ENCODE measurements around the gene LAMA2. TPM values are rescaled to one million over a fixed set of nuclear protein-coding genes. Genes with fewer than 3 reads are reported as not detected.

The LAMA2 gene
- total RNA-seq, 1 donor from 2014 or later = 0.20 TPM

DNA sequence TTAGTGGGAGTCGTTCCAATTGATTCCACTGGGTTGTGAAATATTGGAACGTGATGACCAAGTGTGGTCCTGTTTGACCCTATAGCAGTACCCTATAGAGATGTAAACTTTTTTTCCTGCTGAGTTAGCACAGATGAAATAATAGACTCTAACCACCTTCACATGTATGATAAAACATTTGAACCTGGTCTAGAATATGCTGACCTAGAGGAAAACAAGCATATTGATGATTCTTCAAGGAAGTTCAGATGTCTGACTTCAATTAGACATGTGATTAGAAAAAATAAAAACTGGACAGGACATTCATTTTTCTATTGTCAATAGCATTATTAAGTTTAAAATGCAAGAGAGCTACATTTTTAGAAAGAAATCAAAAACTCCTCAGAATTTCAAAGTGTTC, 424.9 kb downstream of the LAMA2 start:
- DNase-seq (ENCODE audit: low read depth in 2 of 2) = no peak

DNA sequence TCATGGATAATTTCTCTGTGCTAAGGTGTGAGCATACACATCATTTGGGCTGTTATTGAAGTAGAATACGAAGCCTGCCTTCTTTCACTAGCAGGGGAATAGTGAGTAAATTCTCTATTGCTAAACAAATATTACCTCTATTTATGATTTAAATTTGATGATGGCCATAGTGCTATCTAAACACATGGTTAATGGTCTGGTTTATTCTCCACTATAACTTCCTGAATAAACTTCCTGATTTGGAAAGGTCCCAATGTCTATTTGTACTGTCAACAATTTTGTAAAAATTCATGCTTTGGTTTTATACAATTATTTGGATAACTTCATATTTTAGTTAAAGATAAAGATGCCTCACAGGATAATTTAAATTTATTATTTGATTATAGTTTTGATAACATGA, 426.2 kb downstream of the LAMA2 start:
- DNase-seq (ENCODE audit: low read depth in 2 of 2) = no peak

DNA sequence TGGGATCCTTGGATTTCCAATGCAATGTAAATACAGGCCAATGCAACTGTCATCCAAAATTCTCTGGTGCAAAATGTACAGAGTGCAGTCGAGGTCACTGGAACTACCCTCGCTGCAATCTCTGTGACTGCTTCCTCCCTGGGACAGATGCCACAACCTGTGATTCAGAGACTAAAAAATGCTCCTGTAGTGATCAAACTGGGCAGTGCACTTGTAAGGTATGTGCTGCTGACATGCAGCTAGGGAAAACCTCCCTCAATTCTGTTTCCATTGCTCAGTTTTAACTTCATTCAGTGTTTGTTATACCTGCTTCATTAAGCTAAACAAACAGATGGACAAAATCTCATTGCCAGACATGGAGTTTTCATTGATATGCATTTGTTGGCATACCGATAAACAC, 429.9 kb downstream of the LAMA2 start:
- DNase-seq (ENCODE audit: low read depth in 2 of 2) = peak; percentile 3 to 31

DNA sequence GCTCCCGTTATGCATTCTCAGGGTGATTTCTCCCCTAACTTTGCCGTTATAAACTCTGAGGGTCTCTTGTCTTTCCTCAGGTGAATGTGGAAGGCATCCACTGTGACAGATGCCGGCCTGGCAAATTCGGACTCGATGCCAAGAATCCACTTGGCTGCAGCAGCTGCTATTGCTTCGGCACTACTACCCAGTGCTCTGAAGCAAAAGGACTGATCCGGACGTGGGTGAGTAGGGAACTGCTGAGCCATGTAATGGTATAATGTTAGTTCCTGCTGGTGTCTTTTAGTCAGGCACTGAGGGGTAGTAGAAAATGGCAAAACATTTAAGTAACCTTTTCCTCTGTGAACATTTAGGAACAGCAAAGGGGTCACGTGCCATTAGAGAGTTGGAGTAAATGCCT, 431.6 kb downstream of the LAMA2 start:
- DNase-seq (ENCODE audit: low read depth in 2 of 2) = no peak

DNA sequence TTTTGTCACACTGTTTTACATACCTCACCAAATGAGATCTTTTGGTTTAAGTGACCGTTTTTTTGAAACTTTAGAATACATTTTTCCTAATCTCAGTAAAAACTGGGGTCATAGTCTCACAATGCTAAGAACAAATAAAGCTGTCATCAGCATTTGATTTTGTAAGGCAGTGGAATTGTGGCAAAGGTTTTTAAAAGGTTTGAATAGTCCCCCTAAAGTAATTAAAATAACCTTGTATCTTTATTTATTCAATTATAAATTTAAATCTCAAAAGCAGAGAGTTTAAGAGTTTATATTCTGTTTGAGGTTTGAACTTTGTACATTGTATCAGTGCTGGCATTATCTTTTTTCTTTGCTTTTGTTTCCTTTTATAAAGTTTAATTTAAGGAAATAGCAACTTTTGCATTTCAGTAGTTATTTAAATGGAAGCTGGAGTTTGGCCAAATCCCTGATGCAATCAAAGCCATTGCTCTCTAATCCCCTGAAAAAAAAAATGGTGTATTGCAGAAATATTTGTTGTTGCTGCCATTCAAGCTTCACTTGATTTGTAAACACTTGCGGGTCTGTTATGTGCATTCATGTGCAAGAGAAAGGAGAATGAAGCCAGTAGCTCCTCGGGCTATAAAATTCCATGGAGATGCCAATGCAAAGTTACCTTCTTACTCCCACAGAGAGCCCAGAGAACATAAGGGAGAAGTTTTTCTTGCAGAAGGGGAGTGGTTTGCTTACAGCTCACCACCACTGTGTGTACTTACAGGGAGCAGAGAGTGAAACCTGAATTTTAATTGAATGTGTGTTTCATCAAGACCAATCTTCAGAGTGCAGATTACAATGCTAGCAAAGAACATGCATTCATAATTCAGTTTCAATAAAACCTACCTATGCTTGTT, 435.2 kb downstream of the LAMA2 start:
- DNase-seq (ENCODE audit: low read depth in 2 of 2) = peak in 1 of 2 donors; percentile 63

DNA sequence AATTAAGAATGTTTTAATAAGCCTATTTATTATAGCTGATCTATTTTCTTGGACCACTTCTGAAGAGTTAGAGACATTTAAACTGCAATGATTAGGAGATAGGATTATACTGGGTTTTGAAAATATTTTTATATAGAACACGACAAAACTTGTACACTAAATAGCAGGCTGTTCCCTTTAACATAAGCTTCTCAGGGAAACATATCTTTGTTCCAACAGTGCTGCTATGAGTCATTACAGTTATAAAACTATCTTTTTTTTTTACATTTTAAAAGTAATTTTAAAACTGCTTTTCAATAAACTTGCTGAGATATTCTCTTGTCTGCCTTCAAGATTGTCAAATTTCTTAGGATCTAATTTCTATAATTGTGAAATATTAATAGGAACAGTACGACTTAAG, 438.0 kb downstream of the LAMA2 start:
- no peak for DNase-seq (ENCODE audit: low read depth in 2 of 2)

GRCh38 chr6:129321303-129321702, 438.4 kb downstream of the LAMA2 start:
- DNase-seq (ENCODE audit: low read depth in 2 of 2) = no peak

- no peak for DNase-seq (ENCODE audit: low read depth in 2 of 2)
Measured at GRCh38 chr6:129324345-129324744, 441.4 kb downstream of the LAMA2 start.

DNA sequence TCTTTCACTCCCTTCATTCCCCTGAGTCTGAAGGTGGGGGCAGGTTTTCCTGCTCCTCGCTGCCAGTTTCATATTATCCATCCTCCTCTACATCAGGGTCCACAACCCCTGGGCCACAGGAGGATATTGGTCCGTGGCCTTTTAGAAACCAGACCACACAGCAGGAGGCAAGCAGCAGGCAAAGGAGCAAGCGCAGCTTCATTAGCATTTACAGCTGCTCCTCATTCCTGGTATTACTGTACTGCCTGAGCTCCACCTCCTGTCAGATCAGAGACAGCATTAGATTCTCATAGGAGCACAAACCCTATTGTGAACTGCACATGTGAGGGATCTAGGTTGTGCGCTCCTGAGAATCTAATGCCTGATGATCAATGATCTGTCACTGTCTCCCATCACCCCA, 446.7 kb downstream of the LAMA2 start:
- DNase-seq (ENCODE audit: low read depth in 2 of 2) = no peak

DNA sequence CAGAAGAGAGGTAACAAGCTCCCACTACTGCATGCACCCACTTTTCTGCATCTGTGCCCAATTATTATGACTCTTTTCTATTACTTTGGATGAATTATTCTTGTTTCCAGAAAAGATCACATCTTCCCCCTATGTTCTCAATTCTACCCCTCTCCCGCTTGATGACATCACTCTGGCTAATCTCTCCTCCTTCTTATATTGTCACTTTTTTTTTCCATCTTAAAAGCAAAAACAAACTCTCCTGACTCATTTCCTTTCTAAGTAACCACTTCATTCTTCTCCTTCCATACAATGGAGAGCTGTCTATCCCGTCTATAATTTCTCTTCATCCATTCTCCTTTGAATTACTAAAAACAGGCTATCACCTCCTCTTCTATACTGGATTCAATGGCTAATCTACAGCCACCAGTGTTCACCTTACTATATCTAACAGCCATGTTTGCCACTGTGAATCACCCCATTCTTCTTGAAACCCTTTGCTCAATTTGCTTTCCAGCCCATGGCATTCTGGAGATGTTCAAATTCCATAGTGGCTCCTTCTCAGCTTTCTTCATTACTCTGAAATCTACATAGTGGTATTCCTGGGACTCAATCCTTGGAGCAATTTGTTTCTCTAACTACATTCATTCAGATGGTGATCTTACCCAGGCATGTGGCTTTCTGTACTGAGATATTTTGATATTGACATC, 448.7 kb downstream of the LAMA2 start:
- DNase-seq (ENCODE audit: low read depth in 2 of 2) = peak in 1 of 2 donors; percentile 75

DNA sequence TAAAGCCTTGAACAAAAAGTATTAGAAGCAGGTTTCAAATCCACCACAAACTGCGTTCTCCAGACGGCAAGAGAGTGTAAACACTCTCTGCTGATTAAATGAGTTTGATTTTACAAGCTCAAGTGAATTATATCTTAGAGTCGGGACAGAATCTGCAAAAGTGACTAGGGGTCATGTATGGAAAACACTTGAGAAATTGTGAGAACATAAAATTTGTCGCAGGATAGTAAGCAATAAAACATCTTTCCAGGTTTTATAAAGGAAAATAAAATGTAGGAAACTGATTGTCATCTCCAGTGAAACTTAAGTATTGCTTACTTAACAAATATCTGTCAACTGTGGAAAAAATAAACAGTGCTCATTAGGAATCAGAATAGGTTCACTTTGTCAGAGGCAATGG, 452.9 kb downstream of the LAMA2 start:
- no peak for DNase-seq (ENCODE audit: low read depth in 2 of 2)

DNA sequence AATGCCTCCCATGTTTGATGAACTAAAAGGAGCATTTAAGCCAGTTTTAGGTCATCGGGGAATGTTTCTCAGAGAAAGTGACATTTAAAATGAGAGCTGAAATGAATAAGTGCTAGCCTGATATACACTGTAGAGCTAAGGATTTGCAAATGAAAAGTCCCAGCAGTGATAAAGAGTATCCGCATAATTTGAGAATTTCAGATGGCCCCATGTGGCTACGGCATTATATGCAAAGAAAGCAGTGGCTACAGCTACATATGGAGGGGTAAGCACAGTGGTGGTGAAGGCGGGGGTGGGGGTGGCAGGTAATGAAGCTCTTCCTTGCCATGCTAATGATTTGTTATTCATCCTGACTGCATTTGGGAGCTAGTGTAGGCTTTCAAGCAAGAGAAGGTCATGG, 455.7 kb downstream of the LAMA2 start:
- DNase-seq (ENCODE audit: low read depth in 2 of 2) = no peak

GRCh38 chr6:129340983-129341382, 458.0 kb downstream of the LAMA2 start:
- DNase-seq (ENCODE audit: low read depth in 2 of 2) = peak; percentile 95 to 98

DNA sequence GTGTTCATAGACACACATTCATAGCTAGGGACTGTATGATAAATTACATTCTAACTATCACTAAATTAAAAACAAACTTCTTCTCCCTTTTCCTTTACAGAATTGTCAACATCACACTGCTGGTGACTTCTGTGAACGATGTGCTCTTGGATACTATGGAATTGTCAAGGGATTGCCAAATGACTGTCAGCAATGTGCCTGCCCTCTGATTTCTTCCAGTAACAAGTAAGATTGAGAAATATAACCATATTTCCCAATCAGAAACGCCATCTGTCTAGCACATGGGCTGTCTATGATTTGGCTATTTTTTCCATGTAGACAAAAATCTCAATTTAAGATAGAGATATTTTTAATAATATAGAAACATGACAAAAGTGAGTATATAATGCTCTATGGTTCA, 459.3 kb downstream of the LAMA2 start:
- no peak for DNase-seq (ENCODE audit: low read depth in 2 of 2)

DNA sequence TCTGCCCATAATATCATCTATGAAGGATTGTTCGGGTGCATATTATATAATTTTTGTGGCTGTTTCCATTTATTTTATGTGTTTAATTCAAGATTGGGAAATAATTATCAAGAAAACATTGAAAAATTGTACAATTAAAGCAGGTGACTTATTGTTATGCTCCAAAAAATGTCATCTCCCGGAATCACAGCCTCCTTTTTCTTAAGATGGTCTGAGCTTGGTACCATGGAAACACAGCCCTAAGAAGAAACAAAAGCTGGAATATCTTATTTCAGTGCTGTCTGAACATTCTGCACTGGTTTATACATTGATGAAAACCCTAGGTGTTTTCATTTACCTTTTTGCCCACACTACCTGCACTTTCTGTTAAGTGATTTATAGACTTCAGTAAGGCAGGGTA, 459.9 kb downstream of the LAMA2 start:
- DNase-seq (ENCODE audit: low read depth in 2 of 2) = peak in 1 of 2 donors; percentile 28

DNA sequence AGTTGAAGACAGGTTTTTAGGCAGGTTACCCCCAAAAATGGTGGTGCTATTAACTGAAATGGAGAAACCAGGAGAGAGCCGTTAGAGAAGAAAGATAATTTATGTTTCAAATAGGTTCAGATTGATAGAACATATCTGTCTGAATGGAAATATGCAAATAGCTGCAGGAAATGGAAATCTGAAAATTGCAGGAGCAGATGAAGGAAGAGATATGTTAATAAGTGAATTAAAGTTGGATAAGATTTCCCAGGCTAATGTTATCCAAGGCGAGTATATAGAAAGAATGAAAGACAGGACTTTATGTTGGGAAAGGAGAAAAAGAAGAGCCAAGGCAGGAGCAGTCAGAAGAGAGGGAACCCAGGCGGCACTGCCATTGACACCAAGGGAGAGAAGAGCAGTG, 461.4 kb downstream of the LAMA2 start:
- no peak for DNase-seq (ENCODE audit: low read depth in 2 of 2)

- peak in 1 of 2 donors; percentile 67 for DNase-seq (ENCODE audit: low read depth in 2 of 2)
Measured at GRCh38 chr6:129345890-129346289, 463.0 kb downstream of the LAMA2 start.

- DNase-seq (ENCODE audit: low read depth in 2 of 2) = peak in 1 of 2 donors; percentile 47
Measured at GRCh38 chr6:129346964-129347363, 464.0 kb downstream of the LAMA2 start.

- peak in 1 of 2 donors; percentile 22 for DNase-seq (ENCODE audit: low read depth in 2 of 2)
Measured at GRCh38 chr6:129350278-129350677, 467.3 kb downstream of the LAMA2 start.

DNA sequence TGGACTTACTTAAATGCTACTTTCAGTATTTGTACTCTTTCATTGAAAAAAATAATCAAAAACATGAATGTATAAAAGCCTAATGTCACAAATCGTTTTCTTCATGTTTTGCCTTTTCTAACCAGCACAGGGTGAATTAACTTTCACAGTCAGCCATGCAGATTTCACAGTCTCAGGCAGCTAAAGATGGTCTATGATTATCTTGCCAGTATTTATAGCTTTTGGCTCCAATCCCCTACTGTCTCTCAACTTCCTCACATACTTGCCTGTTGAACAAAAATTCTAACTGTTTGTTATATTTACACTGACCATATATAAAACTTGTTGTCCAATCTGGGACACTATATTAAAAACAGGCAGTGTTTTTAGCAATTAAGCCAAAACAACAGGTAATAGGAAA, 468.9 kb downstream of the LAMA2 start:
- DNase-seq (ENCODE audit: low read depth in 2 of 2) = peak in 1 of 2 donors; percentile 63

DNA sequence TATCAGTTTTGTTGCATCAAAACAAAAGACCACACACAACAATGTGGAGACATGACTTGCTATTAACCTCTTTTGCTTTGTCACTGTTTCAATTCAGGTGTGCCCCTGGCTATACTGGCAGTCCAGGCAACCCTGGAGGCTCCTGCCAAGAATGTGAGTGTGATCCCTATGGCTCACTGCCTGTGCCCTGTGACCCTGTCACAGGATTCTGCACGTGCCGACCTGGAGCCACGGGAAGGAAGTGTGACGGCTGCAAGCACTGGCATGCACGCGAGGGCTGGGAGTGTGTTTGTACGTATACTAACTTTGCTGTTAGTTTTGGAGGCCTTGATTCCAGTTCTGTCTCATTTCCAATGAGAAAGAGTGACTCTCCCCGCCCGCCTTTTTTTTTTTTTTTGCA, 470.1 kb downstream of the LAMA2 start:
- peak; percentile 84 to 99 for DNase-seq (ENCODE audit: low read depth in 2 of 2)

DNA sequence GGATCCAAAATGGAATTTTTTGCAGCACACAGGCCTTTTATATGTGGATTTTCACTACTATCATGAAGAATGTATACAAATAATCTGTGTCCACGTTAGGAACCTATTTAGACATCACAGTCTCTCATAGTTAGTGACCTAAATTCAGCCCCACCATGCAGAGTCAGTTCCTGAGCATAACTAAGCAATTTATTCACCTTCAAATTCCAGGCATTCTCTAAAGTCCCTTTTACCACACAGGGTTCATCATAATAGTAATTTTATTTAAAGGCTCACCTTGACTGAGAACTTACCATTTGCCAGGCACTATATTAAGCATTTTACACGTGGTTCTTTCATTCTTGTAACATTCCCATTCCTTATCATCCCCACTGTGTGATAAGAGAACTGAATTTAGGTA, 473.2 kb downstream of the LAMA2 start:
- DNase-seq (ENCODE audit: low read depth in 2 of 2) = no peak

Measured in lung microvascular endothelial cell (primary cell).